ENCODE data around the gene IL9.

The IL9 gene

GRCh38 chr5:135868681-135869080 is 27.0 kb downstream of the IL9 start:
- H3K27me3 ChIP-seq (ENCODE audit: low read length) = no peaks in the 10 kb centered on the region
- TF ChIP-seq CTCF (IDR thresholded peaks at IDR 0.05; ENCODE audit: insufficient read depth, low read length, poor library complexity, severe bottlenecking) = no peak
- TF ChIP-seq EZH2phosphoT487 (conservative IDR thresholded peaks at IDR 0.05; ENCODE audit: low read length) = no peak
- no peaks in the 10 kb centered on the region for H3K36me3 ChIP-seq (ENCODE audit: low read length)
- H3K9me2 ChIP-seq (replicated peaks; ENCODE audit: insufficient read depth, low read length) = no peaks in the 10 kb centered on the region
- no peaks in the 10 kb centered on the region for H3K9me3 ChIP-seq (ENCODE audit: insufficient read depth, low read length)
- H4K20me1 ChIP-seq (ENCODE audit: low read depth, low read length) = no peaks in the 10 kb centered on the region
- no peak overlapping the region for H3K9ac ChIP-seq (ENCODE audit: low read length)
- H3K27ac ChIP-seq (ENCODE audit: low read depth, low read length) = no peak overlapping the region
- H3K4me2 ChIP-seq (ENCODE audit: low read depth, low read length, poor library complexity, severe bottlenecking) = no peak overlapping the region
- no peaks in the 10 kb centered on the region for H3K79me2 ChIP-seq (ENCODE audit: insufficient read depth, low read length)
- no peak overlapping the region for H3K4me3 ChIP-seq (ENCODE audit: insufficient read depth, low read length, poor library complexity, severe bottlenecking)
- no peak overlapping the region for H2AFZ ChIP-seq (ENCODE audit: low read depth, low read length, severe bottlenecking)
- H3F3A ChIP-seq (ENCODE audit: insufficient read depth) = no peaks in the 10 kb centered on the region

GRCh38 chr5:135867599-135867998 is 28.0 kb downstream of the IL9 start:
- H3K36me3 ChIP-seq (ENCODE audit: low read length) = no peaks in the 10 kb centered on the region
- H3K4me2 ChIP-seq (ENCODE audit: low read depth, low read length, poor library complexity, severe bottlenecking) = no peak overlapping the region
- no peak overlapping the region for H3K4me3 ChIP-seq (ENCODE audit: insufficient read depth, low read length, poor library complexity, severe bottlenecking)
- H3K9me2 ChIP-seq (replicated peaks; ENCODE audit: insufficient read depth, low read length) = no peaks in the 10 kb centered on the region
- no peaks in the 10 kb centered on the region for H4K20me1 ChIP-seq (ENCODE audit: low read depth, low read length)
- TF ChIP-seq CTCF (IDR thresholded peaks at IDR 0.05; ENCODE audit: insufficient read depth, low read length, poor library complexity, severe bottlenecking) = no peak
- TF ChIP-seq EZH2phosphoT487 (conservative IDR thresholded peaks at IDR 0.05; ENCODE audit: low read length) = no peak
- no peak overlapping the region for H3K9ac ChIP-seq (ENCODE audit: low read length)
- no peak overlapping the region for H2AFZ ChIP-seq (ENCODE audit: low read depth, low read length, severe bottlenecking)
- H3F3A ChIP-seq (ENCODE audit: insufficient read depth) = no peaks in the 10 kb centered on the region
- no peaks in the 10 kb centered on the region for H3K79me2 ChIP-seq (ENCODE audit: insufficient read depth, low read length)
- H3K27me3 ChIP-seq (ENCODE audit: low read length) = no peaks in the 10 kb centered on the region
- no peaks in the 10 kb centered on the region for H3K9me3 ChIP-seq (ENCODE audit: insufficient read depth, low read length)
- no peak overlapping the region for H3K27ac ChIP-seq (ENCODE audit: low read depth, low read length)

- no peaks in the 10 kb centered on the region for H3K27me3 ChIP-seq (ENCODE audit: low read length)
- H4K20me1 ChIP-seq (ENCODE audit: low read depth, low read length) = no peaks in the 10 kb centered on the region
- H3F3A ChIP-seq (ENCODE audit: insufficient read depth) = no peaks in the 10 kb centered on the region
- H2AFZ ChIP-seq (ENCODE audit: low read depth, low read length, severe bottlenecking) = no peak overlapping the region
- no peak overlapping the region for H3K27ac ChIP-seq (ENCODE audit: low read depth, low read length)
- no peak overlapping the region for H3K4me3 ChIP-seq (ENCODE audit: insufficient read depth, low read length, poor library complexity, severe bottlenecking)
- H3K9me3 ChIP-seq (ENCODE audit: insufficient read depth, low read length) = no peaks in the 10 kb centered on the region
- no peaks in the 10 kb centered on the region for H3K36me3 ChIP-seq (ENCODE audit: low read length)
- no peak overlapping the region for H3K9ac ChIP-seq (ENCODE audit: low read length)
- no peaks in the 10 kb centered on the region for H3K79me2 ChIP-seq (ENCODE audit: insufficient read depth, low read length)
- H3K4me2 ChIP-seq (ENCODE audit: low read depth, low read length, poor library complexity, severe bottlenecking) = no peak overlapping the region
- TF ChIP-seq EZH2phosphoT487 (conservative IDR thresholded peaks at IDR 0.05; ENCODE audit: low read length) (no peak), CTCF (IDR thresholded peaks at IDR 0.05; ENCODE audit: insufficient read depth, low read length, poor library complexity, severe bottlenecking) (no peak)
- H3K9me2 ChIP-seq (replicated peaks; ENCODE audit: insufficient read depth, low read length) = no peaks in the 10 kb centered on the region
Observed at GRCh38 chr5:135866016-135866415, 29.6 kb downstream of the IL9 start.
